Measurements from ENCODE around the gene GOLM1.

GOLM1 gene

GRCh38 chr9:85995599-85995998 is 103.8 kb downstream of the GOLM1 start:
- no peak for DNase-seq (ENCODE audit: low read depth, low spot score)
- Histone ChIP-seq H3K36me3 (ENCODE audit: insufficient read depth, low read length) (peaks cover 26% of the 10 kb centered on the region), H3K27ac (no peak overlapping the region), H3K4me3 (no peak overlapping the region), H3K9me3 (ENCODE audit: low read depth, low read length) (no peaks in the 10 kb centered on the region), H3K9ac (ENCODE audit: insufficient read length) (no peak overlapping the region)
- TF ChIP-seq FOXP2 (optimal IDR thresholded peaks at IDR 0.05; ENCODE audit: control extremely low read depth, extremely low read length, insufficient read depth) (no peak), EZH2 (IDR thresholded peaks at IDR 0.05) (no peak), POLR2AphosphoS5 (IDR thresholded peaks at IDR 0.05; ENCODE audit: borderline replicate concordance, low read depth, low read length) (no peak)

- Histone ChIP-seq H3K36me3 (ENCODE audit: insufficient read depth, low read length) (peaks cover 26% of the 10 kb centered on the region), H3K9me3 (ENCODE audit: low read depth, low read length) (no peaks in the 10 kb centered on the region), H3K9ac (ENCODE audit: insufficient read length) (no peak overlapping the region), H3K4me3 (no peak overlapping the region), H3K27ac (no peak overlapping the region)
- TF ChIP-seq POLR2AphosphoS5 (IDR thresholded peaks at IDR 0.05; ENCODE audit: borderline replicate concordance, low read depth, low read length): no peak
- no peak for TF ChIP-seq FOXP2 (optimal IDR thresholded peaks at IDR 0.05; ENCODE audit: control extremely low read depth, extremely low read length, insufficient read depth)
- no peak for TF ChIP-seq EZH2 (IDR thresholded peaks at IDR 0.05)
- no peak for DNase-seq (ENCODE audit: low read depth, low spot score)
These were observed 104.3 kb downstream of the GOLM1 start for GRCh38 chr9:85995097-85995496.

GRCh38 chr9:85994191-85994590 is 105.2 kb downstream of the GOLM1 start:
- DNase-seq (ENCODE audit: low read depth, low spot score): no peak

GRCh38 chr9:85987236-85987635 is 112.1 kb downstream of the GOLM1 start:
- no peaks in the 10 kb centered on the region for H3K9me3 ChIP-seq (ENCODE audit: low read depth, low read length)
- no peak overlapping the region for H3K27ac ChIP-seq
- H3K9ac ChIP-seq (ENCODE audit: insufficient read length): no peak overlapping the region
- no peak for TF ChIP-seq FOXP2 (optimal IDR thresholded peaks at IDR 0.05; ENCODE audit: control extremely low read depth, extremely low read length, insufficient read depth)
- peaks cover 34% of the 10 kb centered on the region for H3K36me3 ChIP-seq (ENCODE audit: insufficient read depth, low read length)
- DNase-seq (ENCODE audit: low read depth, low spot score): no peak
- H3K4me3 ChIP-seq: no peak overlapping the region

More at GRCh38 chr9:85994191-85994590, 105.2 kb downstream of the GOLM1 start:
- H3K9me3 ChIP-seq (ENCODE audit: low read depth, low read length): no peaks in the 10 kb centered on the region
- peak overlapping the region; percentile 1 for H3K9ac ChIP-seq (ENCODE audit: insufficient read length)
- H3K36me3 ChIP-seq (ENCODE audit: insufficient read depth, low read length): peaks cover 26% of the 10 kb centered on the region
- peak overlapping the region; percentile 28; the same call in 1 of the 2 replicates for H3K27ac ChIP-seq
- no peak overlapping the region for H3K4me3 ChIP-seq
- TF ChIP-seq POLR2AphosphoS5 (IDR thresholded peaks at IDR 0.05; ENCODE audit: borderline replicate concordance, low read depth, low read length) (no peak), FOXP2 (optimal IDR thresholded peaks at IDR 0.05; ENCODE audit: control extremely low read depth, extremely low read length, insufficient read depth) (no peak), EZH2 (IDR thresholded peaks at IDR 0.05) (no peak)

GRCh38 chr9:85984457-85984856 is 114.9 kb downstream of the GOLM1 start:
- no peak overlapping the region for H3K4me3 ChIP-seq
- no peak overlapping the region for H3K9ac ChIP-seq (ENCODE audit: insufficient read length)
- TF ChIP-seq EZH2 (IDR thresholded peaks at IDR 0.05): no peak
- TF ChIP-seq POLR2AphosphoS5 (IDR thresholded peaks at IDR 0.05; ENCODE audit: borderline replicate concordance, low read depth, low read length): no peak
- no peak for TF ChIP-seq FOXP2 (optimal IDR thresholded peaks at IDR 0.05; ENCODE audit: control extremely low read depth, extremely low read length, insufficient read depth)
- DNase-seq (ENCODE audit: low read depth, low spot score): no peak
- no peak overlapping the region for H3K27ac ChIP-seq
- H3K9me3 ChIP-seq (ENCODE audit: low read depth, low read length): no peaks in the 10 kb centered on the region
- H3K36me3 ChIP-seq (ENCODE audit: insufficient read depth, low read length): peaks cover 52% of the 10 kb centered on the region

- Histone ChIP-seq H3K9me3 (ENCODE audit: low read depth, low read length) (no peaks in the 10 kb centered on the region), H3K36me3 (ENCODE audit: insufficient read depth, low read length) (peaks cover 68% of the 10 kb centered on the region), H3K9ac (ENCODE audit: insufficient read length) (no peak overlapping the region), H3K4me3 (no peak overlapping the region), H3K27ac (no peak overlapping the region)
- TF ChIP-seq EZH2 (IDR thresholded peaks at IDR 0.05) (no peak), FOXP2 (optimal IDR thresholded peaks at IDR 0.05; ENCODE audit: control extremely low read depth, extremely low read length, insufficient read depth) (no peak), POLR2AphosphoS5 (IDR thresholded peaks at IDR 0.05; ENCODE audit: borderline replicate concordance, low read depth, low read length) (no peak)
- no peak for DNase-seq (ENCODE audit: low read depth, low spot score)
These were observed 118.0 kb downstream of the GOLM1 start for GRCh38 chr9:85981369-85981768.

GRCh38 chr9:85978496-85978895 is 120.9 kb downstream of the GOLM1 start:
- Histone ChIP-seq H3K9ac (ENCODE audit: insufficient read length) (no peak overlapping the region), H3K27ac (no peak overlapping the region), H3K4me3 (no peak overlapping the region), H3K9me3 (ENCODE audit: low read depth, low read length) (no peaks in the 10 kb centered on the region), H3K36me3 (ENCODE audit: insufficient read depth, low read length) (peaks cover 54% of the 10 kb centered on the region)
- DNase-seq (ENCODE audit: low read depth, low spot score): no peak
- TF ChIP-seq FOXP2 (optimal IDR thresholded peaks at IDR 0.05; ENCODE audit: control extremely low read depth, extremely low read length, insufficient read depth): no peak
- TF ChIP-seq POLR2AphosphoS5 (IDR thresholded peaks at IDR 0.05; ENCODE audit: borderline replicate concordance, low read depth, low read length): no peak
- no peak for TF ChIP-seq EZH2 (IDR thresholded peaks at IDR 0.05)
